AG10803 (cell line): ENCODE data around the gene RPS27A.
"Not testable (repeated sequence)": the region's sequence is repeated elsewhere in the genome, so short reads cannot be mapped to it uniquely, and the experiment has no call there.

Source experiments
- DNase-seq: peaks from one replicate; pipeline ENCODE4 v3.0.0; 2010; ENCODE audit warnings: low read depth
- H3K4me3 ChIP-seq: 2 replicates; pipeline ENCODE4 v1.5.1; 2011; ENCODE audit warnings: mild to moderate bottlenecking, low read length, control low read depth
- TF ChIP-seq, protein P1 (sequence below): conservative IDR thresholded peaks from 2 replicates; pipeline ENCODE4 v1.5.1; 2011; ENCODE audit warnings: mild to moderate bottlenecking, low read length, control low read depth, inconsistent platforms

Gene RPS27A

DNA sequence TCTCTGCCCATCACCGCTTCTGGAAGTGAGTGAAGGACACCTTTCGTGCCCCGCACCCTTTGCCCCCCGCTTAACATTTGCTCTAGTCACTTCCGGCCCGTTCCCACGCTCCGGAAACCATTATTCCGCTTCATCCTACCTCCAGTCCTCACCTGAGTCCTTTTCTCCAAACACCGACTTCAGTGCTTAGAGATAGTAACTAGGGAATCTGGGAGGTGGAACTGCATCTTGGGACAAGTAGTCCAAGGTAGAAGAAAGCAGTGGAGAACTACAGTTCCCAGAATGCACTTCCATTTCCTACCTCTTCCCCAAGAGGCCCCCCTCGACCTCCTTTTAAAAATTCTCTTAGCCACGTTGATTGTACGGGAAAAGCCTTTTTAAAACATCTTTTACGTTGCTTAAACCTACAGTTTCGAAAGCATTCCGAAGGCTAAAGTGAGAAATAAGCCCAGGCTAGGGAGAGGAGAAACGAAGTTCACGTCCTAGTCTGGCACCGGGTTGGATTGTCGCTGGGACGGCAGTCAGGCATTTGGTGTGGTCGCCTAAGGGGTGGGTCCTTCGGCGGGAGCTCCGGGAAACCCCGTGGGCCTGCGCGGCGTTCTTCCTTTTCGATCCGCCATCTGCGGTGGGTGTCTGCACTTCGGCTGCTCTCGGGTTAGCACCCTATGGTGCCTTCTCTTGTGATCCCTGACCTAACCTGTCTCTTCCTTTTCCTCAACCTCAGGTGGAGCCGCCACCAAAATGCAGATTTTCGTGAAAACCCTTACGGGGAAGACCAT lies at the start of gene RPS27A, which contains the start of gene CLHC1:
Gene RPS27A, plus strand, starts transcription at position 605 of the 779 bp plus-strand sequence. Its CDS starts 137 bp downstream, at position 742.
Gene CLHC1, minus strand, starts transcription at position 210 of the 779 bp plus-strand sequence. CDS start 9,882 bp downstream, outside the sequence.
- TF ChIP-seq, protein P1, sequence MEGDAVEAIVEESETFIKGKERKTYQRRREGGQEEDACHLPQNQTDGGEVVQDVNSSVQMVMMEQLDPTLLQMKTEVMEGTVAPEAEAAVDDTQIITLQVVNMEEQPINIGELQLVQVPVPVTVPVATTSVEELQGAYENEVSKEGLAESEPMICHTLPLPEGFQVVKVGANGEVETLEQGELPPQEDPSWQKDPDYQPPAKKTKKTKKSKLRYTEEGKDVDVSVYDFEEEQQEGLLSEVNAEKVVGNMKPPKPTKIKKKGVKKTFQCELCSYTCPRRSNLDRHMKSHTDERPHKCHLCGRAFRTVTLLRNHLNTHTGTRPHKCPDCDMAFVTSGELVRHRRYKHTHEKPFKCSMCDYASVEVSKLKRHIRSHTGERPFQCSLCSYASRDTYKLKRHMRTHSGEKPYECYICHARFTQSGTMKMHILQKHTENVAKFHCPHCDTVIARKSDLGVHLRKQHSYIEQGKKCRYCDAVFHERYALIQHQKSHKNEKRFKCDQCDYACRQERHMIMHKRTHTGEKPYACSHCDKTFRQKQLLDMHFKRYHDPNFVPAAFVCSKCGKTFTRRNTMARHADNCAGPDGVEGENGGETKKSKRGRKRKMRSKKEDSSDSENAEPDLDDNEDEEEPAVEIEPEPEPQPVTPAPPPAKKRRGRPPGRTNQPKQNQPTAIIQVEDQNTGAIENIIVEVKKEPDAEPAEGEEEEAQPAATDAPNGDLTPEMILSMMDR, result no peak
- peak within 1 kb of the TSS; percentile 97 for H3K4me3 ChIP-seq

DNA sequence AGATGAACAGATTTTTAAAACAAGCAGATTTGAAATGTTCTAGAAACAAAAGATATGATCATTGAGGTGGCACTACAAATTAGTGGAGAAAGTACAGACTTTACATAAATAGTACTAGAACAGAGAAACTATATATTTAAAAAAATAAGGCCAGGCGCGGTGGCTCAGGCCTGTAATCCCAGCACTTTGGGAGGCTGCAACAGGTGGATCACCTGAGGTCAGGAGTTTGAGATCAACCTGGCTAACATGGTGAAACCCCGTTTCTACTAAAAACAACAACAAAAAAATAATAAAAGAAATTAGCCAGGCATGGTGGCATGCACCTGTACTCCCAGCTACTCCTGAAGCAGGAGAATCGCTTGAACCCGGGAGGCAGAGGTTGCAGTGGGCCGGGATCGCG lies 45.7 kb upstream of the RPS27A start:
- not testable (repeated sequence) for H3K4me3 ChIP-seq, DNase-seq

More for the DNA sequence above, at the start of gene RPS27A, which contains the start of gene CLHC1:
- peak; percentile 95 for DNase-seq

DNA sequence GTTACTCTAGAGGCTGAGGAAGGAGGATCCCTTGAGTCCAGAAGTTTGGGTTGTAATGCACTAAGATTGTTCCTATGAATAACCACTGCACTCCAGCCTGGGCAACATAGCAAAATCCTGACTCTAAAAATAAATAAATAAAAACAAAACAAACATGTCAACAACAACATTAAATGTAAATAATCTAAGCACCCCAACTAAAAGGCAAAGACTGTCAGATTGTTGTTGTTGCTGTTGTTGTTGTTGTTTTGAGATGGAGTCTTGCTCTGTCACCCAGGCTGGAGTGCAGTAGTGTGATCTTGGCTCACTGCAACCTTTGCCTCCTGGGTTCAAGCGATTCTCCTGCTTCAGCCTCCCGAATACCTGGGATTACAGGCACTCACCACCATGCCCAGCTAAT lies 40.6 kb upstream of the RPS27A start:
- H3K4me3 ChIP-seq, DNase-seq: not testable (repeated sequence)

DNA sequence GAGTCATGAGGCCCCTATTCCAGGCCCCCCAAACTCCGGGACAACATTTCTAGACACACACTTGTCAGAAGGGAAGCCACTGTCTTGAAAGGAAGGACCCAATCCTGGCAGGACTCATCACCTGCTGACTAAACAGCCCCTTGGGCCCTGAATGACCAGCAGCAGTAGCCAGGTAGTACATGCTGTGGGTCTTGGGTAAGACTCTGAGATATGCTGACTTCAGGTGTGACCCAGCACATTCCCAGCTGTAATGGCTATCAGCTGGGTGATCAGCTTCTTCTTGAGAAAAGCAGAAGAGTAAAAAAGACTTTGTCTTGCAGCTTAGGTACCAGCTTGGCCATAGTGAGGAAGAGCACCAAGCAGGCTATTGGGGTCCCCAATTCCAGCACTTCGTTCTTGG lies 36.0 kb upstream of the RPS27A start:
- DNase-seq, result no peak
- no peak overlapping the region for H3K4me3 ChIP-seq
- TF ChIP-seq, protein P1, result no peak

DNA sequence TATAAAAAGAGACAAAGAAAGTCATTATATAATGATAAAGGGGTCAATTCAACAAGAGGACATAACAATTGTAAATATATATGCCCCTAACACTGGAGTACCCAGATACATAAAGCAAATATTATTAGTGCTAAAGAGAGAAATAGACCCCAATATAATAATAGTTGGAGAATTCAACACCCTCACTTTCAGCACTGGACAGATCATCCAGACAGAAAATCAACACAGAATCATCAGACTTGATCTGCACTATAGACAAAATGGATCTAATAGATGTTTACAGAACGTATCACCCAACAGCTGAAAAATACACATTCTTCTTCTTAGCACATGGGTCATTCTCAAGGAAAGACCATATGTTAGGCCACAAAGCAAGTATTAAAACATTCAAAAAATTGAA lies 32.1 kb upstream of the RPS27A start:
- TF ChIP-seq, protein P1, result no peak
- no peak for DNase-seq
- H3K4me3 ChIP-seq, result no peak overlapping the region

DNA sequence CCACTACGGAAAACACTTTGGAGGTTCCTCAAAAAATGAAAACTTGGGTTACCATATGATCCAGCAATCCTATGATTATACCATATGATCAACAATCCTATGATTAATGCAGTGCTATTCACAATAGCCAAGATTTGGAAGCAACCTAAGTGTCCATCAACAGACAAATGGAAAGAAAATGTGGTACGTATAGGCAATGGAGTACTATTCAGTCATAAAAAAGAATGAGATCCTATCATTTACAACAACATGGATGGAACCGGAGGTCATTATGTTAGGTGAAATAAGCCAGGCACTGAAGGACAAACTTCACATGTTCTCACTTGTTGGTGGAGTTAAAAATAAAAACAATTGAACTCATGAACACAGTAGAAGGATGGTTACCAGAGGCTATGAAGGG lies 28.0 kb upstream of the RPS27A start:
- H3K4me3 ChIP-seq, result no peak overlapping the region
- DNase-seq, result no peak
- TF ChIP-seq, protein P1, result no peak

DNA sequence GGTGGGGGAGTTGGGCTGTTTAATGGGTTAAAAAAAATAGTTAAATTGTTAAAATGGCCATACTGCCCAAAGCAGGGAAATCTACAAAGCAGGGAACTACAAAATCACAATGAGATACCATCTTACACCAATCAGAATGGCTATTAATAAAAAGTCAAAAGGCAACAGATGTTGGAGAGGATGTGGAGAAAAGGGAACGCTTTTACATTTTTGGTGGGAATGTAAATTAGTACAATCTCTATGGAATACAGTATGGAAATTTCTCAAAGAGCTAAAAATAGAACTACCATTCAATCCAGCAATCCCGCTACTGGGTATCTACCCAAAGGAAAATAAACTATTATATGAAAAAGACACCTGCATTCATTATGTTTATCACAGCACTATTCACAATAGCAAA lies 27.5 kb upstream of the RPS27A start:
- TF ChIP-seq, protein P1, result no peak
- no peak for DNase-seq
- H3K4me3 ChIP-seq, result no peak overlapping the region

DNA sequence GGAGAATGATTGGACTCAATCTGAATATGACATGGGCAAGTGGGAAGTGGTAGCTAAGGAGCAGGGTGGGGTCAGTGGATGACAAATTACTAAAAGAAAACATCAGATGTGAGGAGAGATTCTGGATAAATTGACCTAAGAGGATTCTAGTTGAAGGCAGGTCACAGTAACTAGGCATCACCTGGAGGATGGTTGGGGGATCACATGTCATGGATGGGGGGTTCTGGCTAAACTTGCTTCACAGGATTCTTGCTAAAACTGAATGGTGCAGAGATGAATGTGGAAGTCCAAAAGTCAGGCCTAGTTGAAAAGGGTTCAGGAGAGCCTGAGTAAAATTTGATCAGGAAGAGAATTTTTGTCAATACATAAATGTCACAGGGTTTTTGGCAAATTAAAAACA lies 18.7 kb upstream of the RPS27A start:
- DNase-seq, result no peak
- TF ChIP-seq, protein P1, result no peak
- H3K4me3 ChIP-seq, result no peak overlapping the region
